Glutamatergic neuron (in vitro differentiated cells): ENCODE results near the gene DUSP10. TPM values are rescaled to one million over a fixed set of nuclear protein-coding genes. Genes with fewer than 3 reads are reported as not detected.
A peak's percentile ranks its signal among the peaks of the same experiment; 100 is the strongest.

ENCODE experiments used
- DNase-seq: peaks from one replicate; pipeline ENCODE4 v3.0.0; 2022
- H3K27ac Mint-ChIP-seq: one replicate; pipeline ENCODE4 v1.8.0; 2020; ENCODE audit warnings: mild to moderate bottlenecking, mixed read lengths, inconsistent platforms; ENCODE audit not compliant: unreplicated experiment
- H3K27me3 Mint-ChIP-seq: one replicate; pipeline ENCODE4 v1.8.0; 2020; ENCODE audit warnings: mild to moderate bottlenecking, moderate library complexity, mixed read lengths, inconsistent platforms; ENCODE audit not compliant: unreplicated experiment
- H3K36me3 Mint-ChIP-seq: one replicate; pipeline ENCODE4 v1.8.0; 2020; ENCODE audit warnings: mild to moderate bottlenecking, mixed read lengths, inconsistent platforms; ENCODE audit not compliant: unreplicated experiment
- H3K4me1 Mint-ChIP-seq: one replicate; pipeline ENCODE4 v1.8.0; 2020; ENCODE audit warnings: mild to moderate bottlenecking, low read depth, mixed read lengths, inconsistent platforms; ENCODE audit not compliant: unreplicated experiment
- H3K4me3 Mint-ChIP-seq: one replicate; pipeline ENCODE4 v1.8.0; 2020; ENCODE audit warnings: mild to moderate bottlenecking, mixed read lengths, inconsistent platforms; ENCODE audit not compliant: unreplicated experiment
- H3K9me3 Mint-ChIP-seq: one replicate; pipeline ENCODE4 v1.8.0; 2020; ENCODE audit warnings: mild to moderate bottlenecking, moderate library complexity, mixed read lengths, inconsistent platforms; ENCODE audit not compliant: unreplicated experiment
- CTCF ChIP-seq: fragments of 200-600 bp; sonication (generic); IDR thresholded peaks from one replicate; pipeline ENCODE4 v1.5.0; 2021; ENCODE audit not compliant: partially characterized antibody, unreplicated experiment
- total RNA-seq: library from RNA; stranded (reverse); fragmentation: NEBNext Ultra II Directional; extraction: Animal tissue kit (Norgen Biotek cat#: 25700); gene quantifications from one replicate; pipeline ENCODE4 v1.2.1, GENCODE V29; 2021; ENCODE audit not compliant: unreplicated experiment

DUSP10 gene
- total RNA-seq, 1 donor from 2014 or later = 21.5 TPM

DNA sequence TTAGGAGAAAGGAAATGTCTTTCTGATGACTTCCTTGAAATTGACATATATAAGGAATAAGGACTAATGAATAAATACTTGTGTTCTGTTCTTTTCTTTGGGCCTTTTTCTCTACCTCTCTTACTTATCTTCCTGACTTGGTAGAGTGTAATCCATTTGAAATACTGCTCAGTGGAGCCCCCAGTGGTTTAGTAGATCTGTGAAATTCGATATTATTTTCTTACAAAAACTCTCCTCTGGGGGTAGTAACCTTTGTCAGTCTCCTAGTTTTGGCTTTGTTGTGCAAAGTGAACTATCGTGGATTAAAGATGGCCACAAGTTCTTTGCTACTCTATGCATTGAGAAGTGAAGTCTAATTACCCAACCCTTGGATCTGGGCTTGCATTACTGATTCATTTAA, 48.8 kb downstream of the DUSP10 start:
- Mint-ChIP-seq H3K27ac (no peak overlapping the region), H3K4me1 (peaks cover 3% of the 10 kb centered on the region), H3K4me3 (no peak overlapping the region), H3K36me3 (no peaks in the 10 kb centered on the region), H3K27me3 (no peaks in the 10 kb centered on the region), H3K9me3 (no peaks in the 10 kb centered on the region)
- DNase-seq = no peak
- peak; percentile 25 for TF ChIP-seq CTCF

GRCh38 chr1:221692643-221693042, 49.2 kb downstream of the DUSP10 start:
- peaks cover 3% of the 10 kb centered on the region for H3K4me1 Mint-ChIP-seq
- DNase-seq = no peak
- no peak overlapping the region for H3K4me3 Mint-ChIP-seq
- no peak for TF ChIP-seq CTCF
- H3K9me3 Mint-ChIP-seq = no peaks in the 10 kb centered on the region
- H3K27me3 Mint-ChIP-seq = no peaks in the 10 kb centered on the region
- no peaks in the 10 kb centered on the region for H3K36me3 Mint-ChIP-seq
- no peak overlapping the region for H3K27ac Mint-ChIP-seq

DNA sequence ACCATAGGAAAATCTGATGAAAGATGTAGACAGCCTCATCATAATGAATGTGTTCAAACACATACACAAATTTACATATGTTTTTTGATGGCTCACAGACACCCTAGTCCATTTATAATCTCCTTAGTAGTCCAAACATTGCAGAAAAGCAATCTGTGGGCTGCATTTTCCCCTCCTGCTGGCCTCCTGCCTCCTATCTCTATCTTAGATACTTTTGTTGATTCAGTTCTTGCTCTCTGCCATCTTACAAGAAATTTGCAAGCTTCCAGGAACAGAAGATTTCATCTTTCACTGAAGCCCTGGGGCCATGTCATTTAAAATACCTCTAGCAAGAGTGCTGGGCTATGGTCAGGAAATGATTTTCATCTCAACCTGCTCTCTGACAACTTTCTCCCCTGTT, 50.6 kb downstream of the DUSP10 start:
- H3K36me3 Mint-ChIP-seq = no peaks in the 10 kb centered on the region
- H3K27me3 Mint-ChIP-seq = no peaks in the 10 kb centered on the region
- H3K9me3 Mint-ChIP-seq = no peaks in the 10 kb centered on the region
- no peaks in the 10 kb centered on the region for H3K4me1 Mint-ChIP-seq
- H3K4me3 Mint-ChIP-seq = no peak overlapping the region
- TF ChIP-seq CTCF = no peak
- H3K27ac Mint-ChIP-seq = no peak overlapping the region
- no peak for DNase-seq

- H3K27ac Mint-ChIP-seq = no peak overlapping the region
- no peaks in the 10 kb centered on the region for H3K9me3 Mint-ChIP-seq
- DNase-seq = no peak
- TF ChIP-seq CTCF = no peak
- H3K36me3 Mint-ChIP-seq = no peaks in the 10 kb centered on the region
- no peaks in the 10 kb centered on the region for H3K4me1 Mint-ChIP-seq
- H3K27me3 Mint-ChIP-seq = no peaks in the 10 kb centered on the region
- H3K4me3 Mint-ChIP-seq = no peak overlapping the region
Measured at GRCh38 chr1:221690858-221691257, 51.0 kb downstream of the DUSP10 start.

GRCh38 chr1:221689138-221689537, 52.8 kb downstream of the DUSP10 start:
- H3K4me1 Mint-ChIP-seq = no peaks in the 10 kb centered on the region
- DNase-seq = no peak
- no peaks in the 10 kb centered on the region for H3K9me3 Mint-ChIP-seq

More at GRCh38 chr1:221689138-221689537, 52.8 kb downstream of the DUSP10 start:
- TF ChIP-seq CTCF = no peak
- Mint-ChIP-seq H3K4me3 (no peak overlapping the region), H3K27me3 (no peaks in the 10 kb centered on the region), H3K27ac (no peak overlapping the region), H3K36me3 (no peaks in the 10 kb centered on the region)
